Adrenal gland (tissue), 5 donors: Measurements from ENCODE around the gene VENTX.

Source experiments
- CTCF ChIP-seq, 6 experiments: fragments of 450-650 bp in 4 of 6; fragments of 200-600 bp in 2 of 6; sonication (generic) in 1 of 6; IDR thresholded peaks; 1 replicate in 5 of 6; 2 replicates in 1 of 6; pipeline versions ENCODE4 v1.5.1 to v1.8.0; 2016 to 2021; ENCODE audit warnings: antibody characterized with exemption in 6 of 6, mild to moderate bottlenecking in 2 of 6, moderate library complexity in 1 of 6
- POLR2A ChIP-seq, 2 donors: fragments of 450-650 bp; IDR thresholded peaks; one replicate each; pipeline ENCODE4 v1.6.1; 2017; ENCODE audit warnings: antibody characterized with exemption in 2 of 2, mild to moderate bottlenecking in 2 of 2, moderate library complexity in 1 of 2
- donor health status: DM: no; HTN: no; CAD: no.

DNA sequence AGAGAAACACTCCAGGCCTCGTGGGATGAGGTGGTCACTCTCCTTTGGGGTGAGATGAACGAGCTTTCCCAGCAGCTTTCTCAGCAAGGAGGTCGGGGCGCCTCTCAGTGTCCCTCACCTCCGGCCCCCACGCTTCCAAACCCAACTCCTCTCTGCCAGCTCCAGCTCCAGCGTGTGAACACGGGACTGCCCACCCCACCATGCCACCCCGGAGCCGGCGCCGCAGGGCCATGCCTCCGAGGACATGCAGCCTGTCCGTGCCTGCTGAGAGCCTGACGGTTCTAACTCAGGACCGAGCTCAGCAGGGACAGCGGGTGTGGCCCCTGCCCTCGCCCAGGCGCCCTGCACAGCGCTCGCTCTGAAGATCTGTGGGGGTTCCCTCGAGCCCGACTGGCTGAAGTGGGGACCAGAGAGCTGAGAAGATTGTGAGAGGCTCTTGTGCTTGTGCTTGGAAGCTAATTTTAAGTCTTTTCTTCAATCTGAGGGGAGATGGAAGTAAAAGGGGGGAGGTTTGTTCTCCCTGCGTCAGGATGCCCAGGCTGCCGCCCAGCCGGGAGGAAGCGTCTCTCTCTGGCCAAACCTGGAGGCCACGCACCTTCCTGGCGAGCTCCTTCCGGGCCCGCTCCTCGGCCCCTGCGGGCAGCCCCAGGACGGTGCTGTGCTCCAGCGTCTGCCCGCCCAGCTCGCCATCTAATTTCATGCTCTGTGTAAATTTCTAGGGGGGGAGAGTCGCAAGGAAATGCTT is 44.1 kb downstream of the VENTX start:
- no peak for TF ChIP-seq CTCF (IDR thresholded peaks at IDR 0.05)
- TF ChIP-seq POLR2A (IDR thresholded peaks at IDR 0.05) = no peak
